ENCODE measurements around the gene ST6GAL1. TPM values are rescaled to one million over a fixed set of nuclear protein-coding genes. Genes with fewer than 3 reads are reported as not detected.

ST6GAL1 gene
- total and polyA plus RNA-seq, 2 of the 13 experiments (the other 11 are each of a cell fraction or from before 2014, with no cell fraction given) = 79.9 to 164 TPM

- BruUV-seq (replicated peaks) = no TSS peak
- intact Hi-C loops (cut with micrococcal nuclease; ENCODE audit: unreplicated experiment) (no loop called here), in situ Hi-C loops (cut with HindIII; ENCODE audit: extremely low pct_ligation_motif_present, low pct_unique_long_range_greater_than_20kb) (no loop called here)
- ChIA-PET CTCF (ENCODE audit: low intra/inter-chr PET ratio, low total read pairs) (no interaction called here), POLR2A (interaction anchor here (1.0 kb wide), 1 partner anchor 12 kb away, joined by 3 read pairs; no protein-coding TSS in a partner anchor)
- Histone ChIP-seq H3K27me3 (ENCODE audit: control insufficient read depth in 1 of 2, insufficient read depth in 2 of 2, low read length in 2 of 2) (no peaks in the 10 kb centered on the region; a peak in 1 of 5 replicates), H2AFZ (ENCODE audit: low read length) (no peak overlapping the region), H3K4me1 (ENCODE audit: insufficient read depth, low read length) (peaks cover 26% of the 10 kb centered on the region), H3K9ac (ENCODE audit: insufficient read depth, low read depth, low read length) (no peak overlapping the region), H4K20me1 (ENCODE audit: insufficient read depth, low read length) (no peaks in the 10 kb centered on the region), H3K36me3 (replicated peaks in 1 of 2; ENCODE audit: control insufficient read depth in 1 of 2, insufficient read depth in 2 of 2, low read length in 2 of 2) (no peaks in the 10 kb centered on the region), H3K4me3 (replicated peaks in 1 of 3; ENCODE audit: insufficient read depth in 1 of 3, low read depth in 2 of 3, low read length in 3 of 3) (no peak overlapping the region), H3K9me3 (ENCODE audit: low read length) (no peaks in the 10 kb centered on the region), H3K79me2 (ENCODE audit: insufficient read depth, low read length) (no peaks in the 10 kb centered on the region), H3K4me2 (ENCODE audit: low read depth, low read length) (no peak overlapping the region), H3K27ac (ENCODE audit: extremely low read length, insufficient read depth, low read length) (no peak overlapping the region)
- 66% methylated on average over 4 of the region's 4 CpGs for WGBS (ENCODE audit: low lambda C conversion rate)
- FAIRE-seq (no peak), ATAC-seq (no peak), DNase-seq (ENCODE audit: low spot score) (no peak)
- TF ChIP-seq ZNF253 (CRISPR knock-in tag; IDR thresholded peaks at IDR 0.05; ENCODE audit: borderline replicate concordance) (no peak), ZNF234 (CRISPR knock-in tag; conservative IDR thresholded peaks at IDR 0.05) (no peak), ZNF281 (CRISPR knock-in tag; IDR thresholded peaks at IDR 0.05; ENCODE audit: borderline replicate concordance) (no peak)
These were observed 10.0 kb upstream of the ST6GAL1 start for GRCh38 chr3:186920301-186920700.

GRCh38 chr3:186920796-186921195, 9.5 kb upstream of the ST6GAL1 start:
- H3K27me3 ChIP-seq (ENCODE audit: control insufficient read depth in 1 of 2, insufficient read depth in 2 of 2, low read length in 2 of 2) = no peaks in the 10 kb centered on the region; a peak in 1 of 5 replicates
- DNase-seq (ENCODE audit: low spot score) (no peak), ATAC-seq (no peak), FAIRE-seq (no peak)
- TF ChIP-seq ZNF567 (CRISPR knock-in tag; IDR thresholded peaks at IDR 0.05; ENCODE audit: borderline replicate concordance) (no peak), ZNF496 (CRISPR knock-in tag; IDR thresholded peaks at IDR 0.05; ENCODE audit: insufficient replicate concordance) (no peak), ZNF557 (CRISPR knock-in tag; IDR thresholded peaks at IDR 0.05) (no peak), NFIC (IDR thresholded peaks at IDR 0.05; ENCODE audit: low read length) (no peak), MTERF4 (CRISPR knock-in tag; IDR thresholded peaks at IDR 0.05) (no peak), ADNP (CRISPR knock-in tag; IDR thresholded peaks at IDR 0.05) (no peak), ZNF382 (CRISPR knock-in tag; IDR thresholded peaks at IDR 0.05; ENCODE audit: borderline replicate concordance) (no peak), HIVEP1 (CRISPR knock-in tag; IDR thresholded peaks at IDR 0.05) (no peak), ZFP82 (CRISPR knock-in tag; IDR thresholded peaks at IDR 0.05; ENCODE audit: borderline replicate concordance) (no peak), ZNF3 (CRISPR knock-in tag; IDR thresholded peaks at IDR 0.05) (no peak), SMYD3 (CRISPR knock-in tag; IDR thresholded peaks at IDR 0.05) (no peak), ZNF460 (CRISPR knock-in tag; IDR thresholded peaks at IDR 0.05; ENCODE audit: borderline replicate concordance) (no peak), ZNF468 (CRISPR knock-in tag; IDR thresholded peaks at IDR 0.05) (no peak)
- H4K20me1 ChIP-seq (ENCODE audit: insufficient read depth, low read length) = no peaks in the 10 kb centered on the region
- H3K9ac ChIP-seq (ENCODE audit: insufficient read depth, low read depth, low read length) = no peak overlapping the region
- H3K27ac ChIP-seq (ENCODE audit: extremely low read length, insufficient read depth, low read length) = no peak overlapping the region
- no TSS peak for BruUV-seq (replicated peaks)
- in situ Hi-C loops (cut with HindIII; ENCODE audit: extremely low pct_ligation_motif_present, low pct_unique_long_range_greater_than_20kb) (no loop called here), intact Hi-C loops (cut with micrococcal nuclease; ENCODE audit: unreplicated experiment) (no loop called here)
- H3K9me3 ChIP-seq (ENCODE audit: low read length) = no peaks in the 10 kb centered on the region
- 43% methylated on average over 1 of the region's 1 CpG for WGBS (ENCODE audit: low lambda C conversion rate)
- H2AFZ ChIP-seq (ENCODE audit: low read length) = no peak overlapping the region
- ChIA-PET POLR2A (interaction anchor here (1.0 kb wide), 1 partner anchor 11 kb away, joined by 3 read pairs; no protein-coding TSS in a partner anchor), CTCF (ENCODE audit: low intra/inter-chr PET ratio, low total read pairs) (no interaction called here)
- H3K36me3 ChIP-seq (replicated peaks in 1 of 2; ENCODE audit: control insufficient read depth in 1 of 2, insufficient read depth in 2 of 2, low read length in 2 of 2) = no peaks in the 10 kb centered on the region
- H3K4me3 ChIP-seq (replicated peaks in 1 of 3; ENCODE audit: insufficient read depth in 1 of 3, low read depth in 2 of 3, low read length in 3 of 3) = no peak overlapping the region
- H3K4me1 ChIP-seq (ENCODE audit: insufficient read depth, low read length) = peaks cover 26% of the 10 kb centered on the region
- no peak overlapping the region for H3K4me2 ChIP-seq (ENCODE audit: low read depth, low read length)
- H3K79me2 ChIP-seq (ENCODE audit: insufficient read depth, low read length) = no peaks in the 10 kb centered on the region

Measured in HepG2 (cell line).